Measurements from ENCODE around the gene OR52E1. TPM values are rescaled to one million over a fixed set of nuclear protein-coding genes. Genes with fewer than 3 reads are reported as not detected.

Gene OR52E1
- total and polyA plus RNA-seq, 2 of the 8 experiments (the other 6 are each of a cell fraction or from before 2014, with no cell fraction given): not detected

DNA sequence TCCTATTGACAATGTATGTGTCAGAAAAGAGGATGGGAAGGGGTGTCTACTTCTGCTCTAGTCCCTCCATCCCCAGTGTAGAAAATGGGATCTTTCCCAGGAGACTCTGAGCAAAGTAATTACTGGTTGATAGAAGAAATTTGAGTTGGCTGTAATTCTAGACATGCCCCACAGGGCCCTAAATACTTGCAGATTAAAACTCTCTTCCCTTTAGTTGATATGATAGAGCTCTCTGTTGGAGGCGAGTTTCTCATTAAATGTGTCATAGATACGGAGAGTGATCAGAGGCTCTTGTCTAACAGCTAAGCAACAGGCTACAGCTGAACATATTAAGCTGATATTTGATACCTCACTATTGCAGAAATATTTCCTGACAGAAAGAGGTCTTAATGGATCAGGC lies 32.9 kb downstream of the OR52E1 start:
- no peak overlapping the region for H3K56ac ChIP-seq (replicated peaks; ENCODE audit: insufficient read length, low read depth, low read length)
- CTCF ChIA-PET (ENCODE audit: partially characterized antibody): no interaction called here
- no peaks in the 10 kb centered on the region for H3K9me3 ChIP-seq (ENCODE audit: insufficient read depth in 2 of 2, low read depth in 1 of 2, low read length in 1 of 2)
- H2BK120ac ChIP-seq (replicated peaks; ENCODE audit: low read depth, low read length): no peak overlapping the region
- H3K4me1 ChIP-seq (replicated peaks in 1 of 4; ENCODE audit: control insufficient read depth in 3 of 4, insufficient read depth in 4 of 4, low read length in 3 of 4): no peaks in the 10 kb centered on the region
- H2AK5ac ChIP-seq (ENCODE audit: low read depth, low read length): no peak overlapping the region
- FAIRE-seq (no peak), DNase-seq (ENCODE audit: low read depth in 1 of 2, low spot score in 2 of 2) (no peak)
- no peaks in the 10 kb centered on the region for H3K79me1 ChIP-seq (ENCODE audit: low read depth, low read length)
- no peak overlapping the region for H4K91ac ChIP-seq (replicated peaks; ENCODE audit: insufficient read length, low read length)
- no peak for TF ChIP-seq KDM4A (IDR thresholded peaks at IDR 0.05; ENCODE audit: low read depth, low read length, severe bottlenecking)
- TF ChIP-seq, protein P1, sequence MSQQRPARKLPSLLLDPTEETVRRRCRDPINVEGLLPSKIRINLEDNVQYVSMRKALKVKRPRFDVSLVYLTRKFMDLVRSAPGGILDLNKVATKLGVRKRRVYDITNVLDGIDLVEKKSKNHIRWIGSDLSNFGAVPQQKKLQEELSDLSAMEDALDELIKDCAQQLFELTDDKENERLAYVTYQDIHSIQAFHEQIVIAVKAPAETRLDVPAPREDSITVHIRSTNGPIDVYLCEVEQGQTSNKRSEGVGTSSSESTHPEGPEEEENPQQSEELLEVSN (IDR thresholded peaks at IDR 0.05): no peak
- TF ChIP-seq NANOG (IDR thresholded peaks at IDR 0.05; ENCODE audit: insufficient read depth, low read depth, low read length, poor library complexity, severe bottlenecking): no peak
- TF ChIP-seq BCL11A (IDR thresholded peaks at IDR 0.05; ENCODE audit: low read depth in 2 of 2, low read length in 2 of 2): no peak
- TF ChIP-seq, protein P2, sequence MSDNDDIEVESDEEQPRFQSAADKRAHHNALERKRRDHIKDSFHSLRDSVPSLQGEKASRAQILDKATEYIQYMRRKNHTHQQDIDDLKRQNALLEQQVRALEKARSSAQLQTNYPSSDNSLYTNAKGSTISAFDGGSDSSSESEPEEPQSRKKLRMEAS (IDR thresholded peaks at IDR 0.05): no peak
- no peak for TF ChIP-seq SP4 (IDR thresholded peaks at IDR 0.05; ENCODE audit: low read length)
- no peak for TF ChIP-seq CBX8 (IDR thresholded peaks at IDR 0.05; ENCODE audit: borderline replicate concordance, low read depth, low read length)
- no peak overlapping the region; a peak in 1 of 7 replicates for H3K9ac ChIP-seq (replicated peaks in 1 of 4; ENCODE audit: extremely low read depth in 1 of 4, low read depth in 3 of 4, low read length in 3 of 4)
- H3K4me3 ChIP-seq (ENCODE audit: extremely low read depth in 1 of 4, insufficient read depth in 2 of 4, low read depth in 3 of 4, low read length in 4 of 4): no peak overlapping the region
- H2AFZ ChIP-seq (ENCODE audit: low read length): peak overlapping the region; percentile 85; the same call in 1 of the 2 replicates
- H3K18ac ChIP-seq (ENCODE audit: extremely low read depth, low read length): no peak overlapping the region
- H3K23ac ChIP-seq (ENCODE audit: insufficient read length): no peak overlapping the region
- no peak overlapping the region for H4K8ac ChIP-seq (ENCODE audit: extremely low read depth, insufficient read depth, low read length)
- H4K20me1 ChIP-seq (replicated peaks in 1 of 2; ENCODE audit: control insufficient read depth in 1 of 2, insufficient read depth in 2 of 2, low read length in 2 of 2): no peaks in the 10 kb centered on the region
- H3K4ac ChIP-seq (replicated peaks; ENCODE audit: insufficient read length, low read depth, low read length): no peak overlapping the region
- no peak overlapping the region for H4K5ac ChIP-seq (ENCODE audit: insufficient read length, low read depth, low read length)
- no peak overlapping the region for H2BK12ac ChIP-seq (ENCODE audit: low read depth, low read length)
- no peak overlapping the region for H2BK20ac ChIP-seq (ENCODE audit: low read length)
- no peaks in the 10 kb centered on the region for H3K79me2 ChIP-seq (ENCODE audit: control insufficient read depth in 1 of 2, insufficient read depth in 2 of 2, low read length in 2 of 2)
- 77% methylated on average over 2 of the region's 2 CpGs; no CpG with 5 or more reads in 1 of the 2 experiments for WGBS, 2 experiments (ENCODE audit: extremely low coverage in 1 of 2, insufficient coverage in 1 of 2, insufficient read length in 1 of 2, insufficient replicate concordance in 2 of 2, low coverage in 1 of 2, low lambda C conversion rate in 2 of 2, missing lambda C conversion rate in 1 of 2)
- no peaks in the 10 kb centered on the region; the same call in 1 of the 2 replicates for H3K23me2 ChIP-seq (ENCODE audit: low read depth, low read length)
- no peak overlapping the region for H3K27ac ChIP-seq (ENCODE audit: low read depth, low read length)
- H3K27me3 ChIP-seq (replicated peaks in 1 of 4; ENCODE audit: control insufficient read depth in 3 of 4, extremely low read depth in 1 of 4, insufficient read depth in 3 of 4, low read length in 3 of 4): no peaks in the 10 kb centered on the region
- H3K36me3 ChIP-seq (ENCODE audit: control insufficient read depth in 2 of 4, insufficient read depth in 4 of 4, low read length in 3 of 4): no peaks in the 10 kb centered on the region
- no peak overlapping the region for H3K4me2 ChIP-seq (ENCODE audit: insufficient read depth in 1 of 2, low read depth in 2 of 2, low read length in 2 of 2)
- H2BK5ac ChIP-seq (ENCODE audit: low read depth, low read length): no peak overlapping the region
- H2BK15ac ChIP-seq (ENCODE audit: low read length): no peak overlapping the region
- POLR2A ChIA-PET (ENCODE audit: partially characterized antibody): no interaction called here
- H3K14ac ChIP-seq (ENCODE audit: insufficient read length): no peak overlapping the region
